ENCODE results near the gene AARS2.
"Not testable (repeated sequence)": the region's sequence is repeated elsewhere in the genome, so short reads cannot be mapped to it uniquely, and the experiment has no call there.

Gene AARS2

GRCh38 chr6:44321210-44321609, 8.1 kb upstream of the AARS2 start:
- no peak overlapping the region for H3K4me3 ChIP-seq (ENCODE audit: low read depth, low read length)
- DNase-seq (ENCODE audit: low read depth), result no peak
- TF ChIP-seq, protein P1, sequence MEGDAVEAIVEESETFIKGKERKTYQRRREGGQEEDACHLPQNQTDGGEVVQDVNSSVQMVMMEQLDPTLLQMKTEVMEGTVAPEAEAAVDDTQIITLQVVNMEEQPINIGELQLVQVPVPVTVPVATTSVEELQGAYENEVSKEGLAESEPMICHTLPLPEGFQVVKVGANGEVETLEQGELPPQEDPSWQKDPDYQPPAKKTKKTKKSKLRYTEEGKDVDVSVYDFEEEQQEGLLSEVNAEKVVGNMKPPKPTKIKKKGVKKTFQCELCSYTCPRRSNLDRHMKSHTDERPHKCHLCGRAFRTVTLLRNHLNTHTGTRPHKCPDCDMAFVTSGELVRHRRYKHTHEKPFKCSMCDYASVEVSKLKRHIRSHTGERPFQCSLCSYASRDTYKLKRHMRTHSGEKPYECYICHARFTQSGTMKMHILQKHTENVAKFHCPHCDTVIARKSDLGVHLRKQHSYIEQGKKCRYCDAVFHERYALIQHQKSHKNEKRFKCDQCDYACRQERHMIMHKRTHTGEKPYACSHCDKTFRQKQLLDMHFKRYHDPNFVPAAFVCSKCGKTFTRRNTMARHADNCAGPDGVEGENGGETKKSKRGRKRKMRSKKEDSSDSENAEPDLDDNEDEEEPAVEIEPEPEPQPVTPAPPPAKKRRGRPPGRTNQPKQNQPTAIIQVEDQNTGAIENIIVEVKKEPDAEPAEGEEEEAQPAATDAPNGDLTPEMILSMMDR (IDR thresholded peaks at IDR 0.05; ENCODE audit: low read depth, low read length), result no peak
- TF ChIP-seq POLR2A (IDR thresholded peaks at IDR 0.05; ENCODE audit: extremely low read depth, insufficient read length) (no peak), MAX (IDR thresholded peaks at IDR 0.05; ENCODE audit: low read depth, low read length) (no peak), MYC (IDR thresholded peaks at IDR 0.05; ENCODE audit: low read depth, low read length) (no peak)

- not testable (repeated sequence) for H3K4me3 ChIP-seq (ENCODE audit: low read depth, low read length); DNase-seq (ENCODE audit: low read depth)
Observed at GRCh38 chr6:44317136-44317631, 4.0 kb upstream of the AARS2 start.

- no peak for TF ChIP-seq MYC (IDR thresholded peaks at IDR 0.05; ENCODE audit: low read depth, low read length)
- TF ChIP-seq, protein P1 (IDR thresholded peaks at IDR 0.05; ENCODE audit: low read depth, low read length), result no peak
- no peak for TF ChIP-seq MAX (IDR thresholded peaks at IDR 0.05; ENCODE audit: low read depth, low read length)
- TF ChIP-seq POLR2A (IDR thresholded peaks at IDR 0.05; ENCODE audit: extremely low read depth, insufficient read length), result no peak
- no peak for DNase-seq (ENCODE audit: low read depth)
- H3K4me3 ChIP-seq (ENCODE audit: low read depth, low read length), result no peak overlapping the region
Observed at GRCh38 chr6:44316481-44316880, 3.3 kb upstream of the AARS2 start.

DNA sequence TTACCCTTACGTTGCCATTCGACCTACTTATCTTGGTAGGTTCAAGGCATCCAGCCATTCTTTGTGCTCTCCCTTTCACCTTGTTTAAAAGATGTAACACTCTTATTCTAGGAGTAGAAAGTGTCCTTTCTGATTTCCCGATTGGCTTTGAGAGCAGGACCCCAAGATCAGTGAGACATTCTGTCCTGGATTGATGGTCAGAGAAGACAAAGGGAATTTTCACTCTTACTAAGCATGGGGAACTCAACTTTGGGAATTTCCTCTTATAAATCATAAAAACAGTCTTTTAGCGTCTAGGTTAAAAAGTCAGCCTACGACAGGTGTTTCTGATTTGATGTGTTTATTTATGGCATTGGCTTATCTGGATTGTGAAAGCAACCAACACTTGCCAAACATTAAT, 2.8 kb upstream of the AARS2 start:
- TF ChIP-seq, protein P1 (IDR thresholded peaks at IDR 0.05; ENCODE audit: low read depth, low read length), result no peak
- TF ChIP-seq POLR2A (IDR thresholded peaks at IDR 0.05; ENCODE audit: extremely low read depth, insufficient read length), result no peak
- no peak for TF ChIP-seq MAX (IDR thresholded peaks at IDR 0.05; ENCODE audit: low read depth, low read length)
- TF ChIP-seq MYC (IDR thresholded peaks at IDR 0.05; ENCODE audit: low read depth, low read length), result no peak
- no peak for DNase-seq (ENCODE audit: low read depth)
- H3K4me3 ChIP-seq (ENCODE audit: low read depth, low read length), result no peak overlapping the region

DNA sequence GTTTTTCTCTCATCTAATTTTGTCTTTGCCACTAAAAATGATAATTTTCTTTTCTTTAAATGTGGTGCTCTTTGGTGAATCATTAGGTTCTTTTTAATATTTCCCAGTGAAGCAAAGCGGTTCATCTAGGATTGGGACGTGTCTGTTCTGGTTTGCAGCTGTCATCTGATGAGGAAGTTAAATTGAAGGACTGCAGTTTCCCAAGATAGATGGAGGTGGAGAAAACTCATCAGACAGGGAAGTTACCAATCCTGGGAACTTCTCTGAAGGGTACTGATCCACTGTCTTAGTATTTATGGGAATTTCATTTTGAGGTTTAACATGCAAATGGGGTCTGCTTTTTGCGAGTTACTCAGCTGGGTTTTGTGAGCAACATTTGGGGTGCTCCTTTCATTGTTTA, 2.4 kb upstream of the AARS2 start:
- DNase-seq (ENCODE audit: low read depth), result no peak

DNA sequence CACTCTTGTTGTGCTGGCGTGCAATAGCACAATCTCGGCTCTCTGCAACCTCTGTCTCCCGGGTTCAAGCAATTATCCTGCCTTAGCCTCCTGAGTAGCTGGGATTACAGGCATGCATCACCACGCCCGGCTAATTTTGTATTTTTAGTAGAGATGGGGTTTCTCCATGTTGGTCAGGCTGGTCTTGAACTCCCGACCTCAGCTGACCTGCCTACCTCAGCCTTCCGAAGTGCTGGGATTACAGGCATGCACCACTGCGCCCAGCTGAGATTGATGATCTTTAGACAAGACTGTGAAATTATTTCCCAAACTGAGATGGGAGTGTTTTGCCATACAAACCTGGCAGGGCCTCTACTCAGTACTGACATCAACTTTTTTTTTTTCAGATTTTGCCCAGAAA, 1.5 kb upstream of the AARS2 start:
- not testable (repeated sequence) for DNase-seq (ENCODE audit: low read depth); H3K4me3 ChIP-seq (ENCODE audit: low read depth, low read length)

More for the DNA sequence above, 2.4 kb upstream of the AARS2 start:
- no peak overlapping the region for H3K4me3 ChIP-seq (ENCODE audit: low read depth, low read length)
- no peak for TF ChIP-seq MAX (IDR thresholded peaks at IDR 0.05; ENCODE audit: low read depth, low read length)
- TF ChIP-seq, protein P1 (IDR thresholded peaks at IDR 0.05; ENCODE audit: low read depth, low read length), result no peak

GRCh38 chr6:44311767-44312166, 1.4 kb downstream of the AARS2 start:
- TF ChIP-seq, protein P1 (IDR thresholded peaks at IDR 0.05; ENCODE audit: low read depth, low read length), result no peak
- TF ChIP-seq MAX (IDR thresholded peaks at IDR 0.05; ENCODE audit: low read depth, low read length), result no peak
- no peak for DNase-seq (ENCODE audit: low read depth)
- peak overlapping the region; percentile 81 for H3K4me3 ChIP-seq (ENCODE audit: low read depth, low read length)
